Common myeloid progenitor, CD34-positive (primary cell): Measurements from ENCODE around the gene KIF14.
"Not testable (repeated sequence)": the region's sequence is repeated elsewhere in the genome, so short reads cannot be mapped to it uniquely, and the experiment has no call there.

Source experiments
- CTCF ChIA-PET: fragments of 350-600 bp; sonication (Branson Sonifier 250); formaldehyde crosslinking; loops from one replicate; lab custom pipeline; 2021; ENCODE audit warnings: antibody characterized with exemption; lab: Charles Lee
- POLR2A ChIA-PET: fragments of 350-600 bp; sonication (Branson Sonifier 250); formaldehyde crosslinking; loops from one replicate; lab custom pipeline; 2021; ENCODE audit warnings: antibody characterized with exemption; lab: Charles Lee
- DNase-seq, 3 donors: peaks; one replicate each; pipeline versions ENCODE4 v3.0.0 to v3.0.0-alpha.2; 2013
- H3K27ac ChIP-seq, 2 experiments: 1 replicate in 1 of 2; 2 replicates in 1 of 2; pipeline ENCODE4 v1.7.0; 2013; ENCODE audit warnings: inconsistent platforms in 2 of 2, low read length in 2 of 2, mild to moderate bottlenecking in 2 of 2, low read depth in 1 of 2, moderate library complexity in 1 of 2; ENCODE audit not compliant: severe bottlenecking in 2 of 2, insufficient read depth in 1 of 2, poor library complexity in 1 of 2
- H3K27me3 ChIP-seq, 5 experiments: replicated peaks in 2 of 5; 1 replicate in 3 of 5; 2 replicates in 2 of 5; pipeline versions ENCODE4 v1.6.1 to v1.7.0; 2013; ENCODE audit warnings: low read length in 4 of 5, mild to moderate bottlenecking in 2 of 5, moderate library complexity in 2 of 5, inconsistent platforms in 1 of 5; ENCODE audit not compliant: insufficient read depth in 5 of 5, control insufficient read depth in 4 of 5
- H3K36me3 ChIP-seq, 4 experiments: 1 replicate in 2 of 4; 2 replicates in 2 of 4; pipeline versions ENCODE4 v1.6.1 to v1.7.0; 2013; ENCODE audit warnings: low read length in 3 of 4, control low read depth in 1 of 4, mild to moderate bottlenecking in 1 of 4; ENCODE audit not compliant: control insufficient read depth in 4 of 4, insufficient read depth in 4 of 4
- H3K4me1 ChIP-seq, 4 experiments: 1 replicate in 3 of 4; 2 replicates in 1 of 4; pipeline versions ENCODE4 v1.6.1 to v1.7.1; 2013; ENCODE audit warnings: low read length in 3 of 4, mild to moderate bottlenecking in 3 of 4, control low read depth in 1 of 4, inconsistent platforms in 1 of 4, moderate library complexity in 1 of 4; ENCODE audit not compliant: control insufficient read depth in 4 of 4, insufficient read depth in 4 of 4; ENCODE audit errors: control extremely low read depth in 1 of 4
- H3K4me3 ChIP-seq, 7 experiments: 1 replicate in 4 of 7; 2 replicates in 3 of 7; pipeline versions ENCODE4 v1.5.1 to v1.7.0; 2013; ENCODE audit warnings: mild to moderate bottlenecking in 7 of 7, low read length in 6 of 7, moderate library complexity in 6 of 7, inconsistent platforms in 2 of 7, low read depth in 2 of 7, control low read depth in 1 of 7; ENCODE audit not compliant: insufficient read depth in 4 of 7, control insufficient read depth in 1 of 7; ENCODE audit errors: extremely low read depth in 1 of 7
- H3K9me3 ChIP-seq, 5 experiments: 1 replicate in 4 of 5; 2 replicates in 1 of 5; pipeline versions ENCODE4 v1.6.1 to v1.7.1; 2013; ENCODE audit warnings: low read length in 4 of 5, mild to moderate bottlenecking in 2 of 5, inconsistent platforms in 1 of 5, low read depth in 1 of 5, moderate library complexity in 1 of 5; ENCODE audit not compliant: control insufficient read depth in 4 of 5, insufficient read depth in 2 of 5; ENCODE audit errors: control extremely low read depth in 1 of 5
- WGBS: methylation state at CpG from one replicate; pipeline ENCODE4 v1.1.5; 2013; ENCODE audit not compliant: insufficient coverage; 5-methylcytosine and 5-hydroxymethylcytosine counted together

Gene KIF14

GRCh38 chr1:200590001-200590400 is 30.6 kb downstream of the KIF14 start:
- Histone ChIP-seq H3K36me3 (peaks cover 2 to 50% (median 11%) of the 10 kb centered on the region in 4 experiments), H3K9me3 (no peaks in the 10 kb centered on the region), H3K4me1 (peaks cover 0 to 6% (median 3%) of the 10 kb centered on the region in 4 experiments), H3K27me3 (no peaks in the 10 kb centered on the region), H3K27ac (no peak overlapping the region), H3K4me3 (no peak overlapping the region)
- WGBS, result 91% methylated on average over 1 of the region's 1 CpG
- ChIA-PET POLR2A (no interaction called here), CTCF (interaction anchor here (0.6 to 1.1 kb wide), 2 partner anchors 213 to 583 kb away, joined by 3 read pairs; no protein-coding TSS in a partner anchor)
- DNase-seq, result no peak

GRCh38 chr1:200588698-200589097 is 31.9 kb downstream of the KIF14 start:
- no peaks in the 10 kb centered on the region for H3K27me3 ChIP-seq
- DNase-seq, result peak in 2 of 3 donors; percentile 57 to 62
- CTCF ChIA-PET, result interaction anchor here (1.0 to 1.1 kb wide), 2 partner anchors 78 to 215 kb away, joined by 3 read pairs; no protein-coding TSS in a partner anchor
- H3K4me3 ChIP-seq, result no peak overlapping the region
- peaks cover 0 to 6% (median 3%) of the 10 kb centered on the region in 4 experiments for H3K4me1 ChIP-seq
- H3K9me3 ChIP-seq, result no peaks in the 10 kb centered on the region
- H3K27ac ChIP-seq, result no peak overlapping the region
- H3K36me3 ChIP-seq, result peaks cover 2 to 49% (median 19%) of the 10 kb centered on the region in 4 experiments
- POLR2A ChIA-PET, result no interaction called here

GRCh38 chr1:200564319-200564718 is 56.2 kb downstream of the KIF14 start:
- Histone ChIP-seq H3K4me1 (no peaks in the 10 kb centered on the region), H3K9me3 (no peaks in the 10 kb centered on the region), H3K4me3 (no peak overlapping the region), H3K36me3 (peaks cover 0 to 26% (median 4%) of the 10 kb centered on the region in 4 experiments), H3K27me3 (no peaks in the 10 kb centered on the region), H3K27ac (no peak overlapping the region)
- no peak for DNase-seq
- ChIA-PET CTCF (interaction anchor here (0.8 to 1.3 kb wide), 2 partner anchors 12 to 58 kb away, joined by 3 read pairs; no protein-coding TSS in a partner anchor), POLR2A (no interaction called here)
- no CpG with 5 or more reads among the region's 1 CpG for WGBS

GRCh38 chr1:200561856-200562214 is 58.7 kb downstream of the KIF14 start:
- peaks cover 4 to 29% (median 11%) of the 10 kb centered on the region in 4 experiments for H3K36me3 ChIP-seq
- H3K27me3 ChIP-seq, result no peaks in the 10 kb centered on the region
- DNase-seq, result no peak
- CTCF ChIA-PET, result interaction anchor here (1.0 to 1.3 kb wide), 3 partner anchors 14 to 276 kb away, joined by 3 to 5 read pairs (median 3); no protein-coding TSS in a partner anchor
- no peak overlapping the region for H3K4me3 ChIP-seq
- H3K27ac ChIP-seq, result no peak overlapping the region
- H3K9me3 ChIP-seq, result no peaks in the 10 kb centered on the region
- no CpG with 5 or more reads among the region's 1 CpG for WGBS
- POLR2A ChIA-PET, result no interaction called here
- no peaks in the 10 kb centered on the region for H3K4me1 ChIP-seq

- no peak overlapping the region for H3K27ac ChIP-seq
- H3K36me3 ChIP-seq, result peaks cover 6 to 28% (median 10%) of the 10 kb centered on the region in 4 experiments
- ChIA-PET POLR2A (no interaction called here), CTCF (interaction anchor here (0.6 to 5.7 kb wide), 17 partner anchors 9 to 555 kb away, joined by 3 to 33 read pairs (median 3); no protein-coding TSS in a partner anchor)
- no CpG with 5 or more reads among the region's 2 CpGs for WGBS
- peak; percentile 44 to 75 (median 64) for DNase-seq
- H3K4me1 ChIP-seq, result no peaks in the 10 kb centered on the region
- H3K9me3 ChIP-seq, result no peaks in the 10 kb centered on the region
- H3K27me3 ChIP-seq, result no peaks in the 10 kb centered on the region
- no peak overlapping the region for H3K4me3 ChIP-seq
Observed at GRCh38 chr1:200558866-200559459, 61.6 kb downstream of the KIF14 start.

GRCh38 chr1:200556002-200556401 is 64.5 kb downstream of the KIF14 start:
- ChIA-PET CTCF (interaction anchor here (0.9 to 5.7 kb wide), 9 partner anchors 8 to 416 kb away, joined by 3 to 33 read pairs (median 3); no protein-coding TSS in a partner anchor), POLR2A (no interaction called here)
- H3K4me3 ChIP-seq, result no peak overlapping the region
- no peaks in the 10 kb centered on the region for H3K9me3 ChIP-seq
- DNase-seq, result peak; percentile 8 to 30 (median 21)
- no peaks in the 10 kb centered on the region for H3K27me3 ChIP-seq
- no peak overlapping the region for H3K27ac ChIP-seq
- H3K4me1 ChIP-seq, result no peaks in the 10 kb centered on the region
- H3K36me3 ChIP-seq, result peaks cover 7 to 32% (median 13%) of the 10 kb centered on the region in 4 experiments

GRCh38 chr1:200552737-200553136 is 67.8 kb downstream of the KIF14 start:
- H3K9me3 ChIP-seq, H3K27me3 ChIP-seq, H3K4me1 ChIP-seq, CTCF ChIA-PET, DNase-seq, H3K27ac ChIP-seq, H3K4me3 ChIP-seq: not testable (repeated sequence)
- H3K36me3 ChIP-seq, result peaks cover 4 to 20% (median 11%) of the 10 kb centered on the region in 4 experiments
- WGBS, result 100% methylated on average over 5 of the region's 6 CpGs
- POLR2A ChIA-PET, result interaction anchor here (0.6 kb wide), 1 partner anchor 31 kb away, joined by 3 read pairs; no protein-coding TSS in a partner anchor
